Muscle layer of colon (tissue), 2 donors: ENCODE results near the gene LNPK.
"Not testable (repeated sequence)": the region's sequence is repeated elsewhere in the genome, so short reads cannot be mapped to it uniquely, and the experiment has no call there.

Experiments
- H3K27ac ChIP-seq: one replicate; pipeline ENCODE4 v1.7.0; 2013; ENCODE audit warnings: low read depth, mild to moderate bottlenecking, low read length, moderate library complexity
- H3K27me3 ChIP-seq, 2 donors: one replicate each; pipeline ENCODE4 v1.7.0; 2013; ENCODE audit warnings: low read length in 2 of 2, mild to moderate bottlenecking in 2 of 2; ENCODE audit not compliant: insufficient read depth in 2 of 2, control insufficient read depth in 1 of 2
- H3K36me3 ChIP-seq: one replicate; pipeline ENCODE4 v1.7.0; 2013; ENCODE audit warnings: mild to moderate bottlenecking, low read length; ENCODE audit not compliant: insufficient read depth
- H3K4me1 ChIP-seq: one replicate; pipeline ENCODE4 v1.7.0; 2013; ENCODE audit warnings: mild to moderate bottlenecking, low read length; ENCODE audit not compliant: insufficient read depth
- H3K4me3 ChIP-seq, 2 donors: one replicate each; pipeline ENCODE4 v1.7.0; 2013; ENCODE audit warnings: low read length in 2 of 2, low read depth in 1 of 2, mild to moderate bottlenecking in 1 of 2, moderate library complexity in 1 of 2
- H3K9ac ChIP-seq: one replicate; pipeline ENCODE4 v1.7.0; 2013; ENCODE audit warnings: low read length
- H3K9me3 ChIP-seq: one replicate; pipeline ENCODE4 v1.7.0; 2013; ENCODE audit warnings: mild to moderate bottlenecking, low read length
- donor health status: abdominal sarcoma.
- donor health status: Adenocarcinoma of cecum.

The LNPK gene

DNA sequence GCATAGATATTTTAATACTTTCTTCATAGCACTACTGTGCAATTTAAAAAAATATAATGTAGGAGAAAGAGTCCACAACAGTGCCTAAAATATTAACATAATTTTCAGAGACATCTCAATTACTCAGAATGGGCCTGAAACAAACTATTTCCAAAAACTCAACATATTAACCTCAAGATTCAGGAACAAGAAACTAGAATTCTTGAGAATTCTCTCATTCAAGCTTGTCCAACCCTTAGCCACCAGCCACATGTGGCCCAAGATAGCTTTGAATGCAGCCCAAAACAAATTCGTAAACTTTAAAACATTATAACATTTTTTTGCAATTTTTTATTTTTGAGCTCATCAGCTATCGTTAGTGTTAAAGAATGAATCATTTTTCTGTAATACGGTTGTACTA is 35.2 kb downstream of the LNPK start:
- no peaks in the 10 kb centered on the region for H3K36me3 ChIP-seq
- H3K9ac ChIP-seq, result no peak overlapping the region
- no peaks in the 10 kb centered on the region for H3K9me3 ChIP-seq
- H3K4me1 ChIP-seq, result no peaks in the 10 kb centered on the region
- no peak overlapping the region for H3K27ac ChIP-seq
- no peak overlapping the region for H3K4me3 ChIP-seq
- no peaks in the 10 kb centered on the region for H3K27me3 ChIP-seq

GRCh38 chr2:175965773-175966172 is 36.3 kb downstream of the LNPK start:
- no peaks in the 10 kb centered on the region for H3K27me3 ChIP-seq
- no peaks in the 10 kb centered on the region for H3K9me3 ChIP-seq
- H3K36me3 ChIP-seq, result no peaks in the 10 kb centered on the region
- no peak overlapping the region for H3K27ac ChIP-seq
- no peaks in the 10 kb centered on the region for H3K4me1 ChIP-seq
- H3K4me3 ChIP-seq, result no peak overlapping the region
- no peak overlapping the region for H3K9ac ChIP-seq

- Histone ChIP-seq H3K9me3 (no peaks in the 10 kb centered on the region), H3K36me3 (no peaks in the 10 kb centered on the region), H3K9ac (no peak overlapping the region), H3K27me3 (no peaks in the 10 kb centered on the region), H3K4me1 (no peaks in the 10 kb centered on the region), H3K27ac (no peak overlapping the region), H3K4me3 (no peak overlapping the region)
These were observed 37.9 kb downstream of the LNPK start for GRCh38 chr2:175964195-175964594.

DNA sequence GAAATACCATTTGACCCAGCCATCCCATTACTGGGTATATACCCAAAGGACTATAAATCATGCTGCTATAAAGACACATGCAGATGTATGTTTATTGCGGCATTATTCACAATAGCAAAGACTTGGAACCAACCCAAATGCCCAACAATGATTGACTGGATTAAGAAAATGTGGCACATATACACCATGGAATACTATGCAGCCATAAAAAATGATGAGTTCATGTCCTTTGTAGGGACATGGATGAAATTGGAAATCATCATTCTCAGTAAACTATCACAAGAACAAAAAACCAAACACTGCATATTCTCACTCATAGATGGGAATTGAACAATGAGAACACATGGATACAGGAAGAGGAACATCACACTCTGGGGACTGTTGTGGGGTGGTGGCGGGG is 38.9 kb downstream of the LNPK start:
- H3K27me3 ChIP-seq, H3K4me1 ChIP-seq, H3K27ac ChIP-seq, H3K9me3 ChIP-seq, H3K9ac ChIP-seq, H3K4me3 ChIP-seq, H3K36me3 ChIP-seq: not testable (repeated sequence)

DNA sequence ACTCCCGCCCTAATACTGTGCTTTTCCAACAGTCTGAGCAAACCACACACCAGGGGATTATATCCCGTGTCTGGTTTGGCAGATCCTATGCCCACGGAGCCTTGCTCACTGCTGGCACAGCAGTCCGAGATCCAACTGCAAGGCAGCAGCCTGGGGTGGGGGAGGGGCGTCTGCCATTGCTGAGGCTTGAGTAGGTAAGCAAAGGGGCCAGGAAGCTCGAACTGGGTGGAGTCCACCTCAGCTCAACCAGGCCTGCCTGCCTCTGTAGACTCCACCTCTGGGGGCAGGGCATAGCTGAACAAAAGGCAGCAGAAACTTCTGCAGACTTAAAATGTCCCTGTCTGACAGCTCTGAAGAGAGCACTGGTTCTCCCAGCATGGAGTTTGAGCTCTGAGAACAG is 44.2 kb downstream of the LNPK start:
- no peak overlapping the region for H3K4me3 ChIP-seq
- no peaks in the 10 kb centered on the region for H3K27me3 ChIP-seq
- H3K27ac ChIP-seq, result no peak overlapping the region
- no peak overlapping the region for H3K9ac ChIP-seq
- H3K4me1 ChIP-seq, result no peaks in the 10 kb centered on the region
- H3K36me3 ChIP-seq, result peaks cover 6% of the 10 kb centered on the region
- no peaks in the 10 kb centered on the region for H3K9me3 ChIP-seq

GRCh38 chr2:175955136-175955535 is 46.9 kb downstream of the LNPK start:
- no peak overlapping the region for H3K27ac ChIP-seq

DNA sequence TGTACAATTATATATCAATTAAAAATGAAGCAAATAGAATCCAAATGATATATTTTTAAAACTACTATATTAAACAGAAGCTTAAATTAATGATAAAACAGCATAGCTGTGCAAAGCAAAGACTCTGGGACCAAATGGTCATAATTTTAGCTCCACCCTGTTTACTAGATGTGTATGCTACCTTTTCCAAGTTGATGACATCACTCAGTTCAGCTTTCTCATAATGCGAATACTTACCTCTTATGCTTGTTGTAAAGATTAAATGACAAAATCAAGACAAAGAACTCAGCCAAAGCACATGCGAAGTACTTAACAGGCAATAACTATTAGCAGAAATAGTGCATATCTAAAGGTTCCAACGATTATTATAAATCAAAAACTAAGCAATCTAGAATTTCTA is 51.6 kb downstream of the LNPK start:
- no peak overlapping the region for H3K9ac ChIP-seq
- peaks cover 5% of the 10 kb centered on the region for H3K4me1 ChIP-seq
- no peaks in the 10 kb centered on the region for H3K36me3 ChIP-seq
- no peak overlapping the region for H3K4me3 ChIP-seq
- H3K27ac ChIP-seq, result no peak overlapping the region
- no peaks in the 10 kb centered on the region for H3K9me3 ChIP-seq
- no peaks in the 10 kb centered on the region for H3K27me3 ChIP-seq

More at GRCh38 chr2:175955136-175955535, 46.9 kb downstream of the LNPK start:
- H3K27me3 ChIP-seq, result no peaks in the 10 kb centered on the region
- H3K4me3 ChIP-seq, result no peak overlapping the region
- H3K4me1 ChIP-seq, result no peaks in the 10 kb centered on the region
- no peaks in the 10 kb centered on the region for H3K9me3 ChIP-seq
- peaks cover 6% of the 10 kb centered on the region for H3K36me3 ChIP-seq
- no peak overlapping the region for H3K9ac ChIP-seq

DNA sequence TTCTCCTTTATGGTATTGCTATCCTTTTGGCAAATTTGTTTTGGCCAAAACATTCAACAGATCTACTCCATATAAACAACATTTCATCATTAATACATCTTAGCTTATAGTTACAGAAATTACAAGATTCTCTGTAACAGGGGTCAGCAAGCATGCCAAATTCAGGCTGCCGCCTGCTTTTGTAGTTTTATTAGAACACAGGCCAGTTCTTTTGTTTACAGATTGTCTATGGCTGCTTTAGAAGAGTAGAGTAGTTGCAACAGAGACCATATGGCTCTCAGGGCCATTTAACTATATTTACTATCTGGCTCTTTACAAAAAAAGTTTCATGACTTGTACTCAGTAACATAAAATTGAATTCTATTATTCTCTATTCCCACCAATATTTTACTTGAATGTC is 53.9 kb downstream of the LNPK start:
- H3K27me3 ChIP-seq, result no peaks in the 10 kb centered on the region
- H3K4me1 ChIP-seq, result peaks cover 5% of the 10 kb centered on the region
- no peak overlapping the region for H3K4me3 ChIP-seq
- H3K36me3 ChIP-seq, result peaks cover 6% of the 10 kb centered on the region
- no peak overlapping the region for H3K27ac ChIP-seq
- H3K9ac ChIP-seq, result no peak overlapping the region
- no peaks in the 10 kb centered on the region for H3K9me3 ChIP-seq

GRCh38 chr2:175947073-175947472 is 55.0 kb downstream of the LNPK start:
- Histone ChIP-seq H3K36me3 (peaks cover 6% of the 10 kb centered on the region), H3K9ac (no peak overlapping the region), H3K4me1 (peaks cover 5% of the 10 kb centered on the region), H3K4me3 (no peak overlapping the region), H3K9me3 (no peaks in the 10 kb centered on the region), H3K27ac (no peak overlapping the region), H3K27me3 (no peaks in the 10 kb centered on the region)

DNA sequence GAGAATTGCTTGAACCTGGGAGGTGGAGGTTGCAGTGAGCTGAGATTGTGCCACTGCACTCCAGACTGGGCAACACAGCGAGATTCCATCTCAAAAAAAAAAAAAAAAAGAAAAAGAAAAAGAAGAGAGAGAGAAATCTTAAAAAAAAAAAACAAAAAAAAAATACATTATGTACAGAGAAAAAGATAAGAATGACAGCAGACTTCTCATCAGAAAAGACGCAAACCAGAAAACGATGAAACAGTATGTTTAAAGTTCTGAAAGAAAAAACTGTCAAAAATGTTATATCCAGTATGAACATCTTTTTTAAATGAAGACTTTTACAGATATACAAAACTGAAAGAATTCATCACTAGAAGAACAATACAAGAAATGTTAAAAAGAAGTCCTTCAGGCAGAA is 60.4 kb downstream of the LNPK start:
- H3K27me3 ChIP-seq, result no peaks in the 10 kb centered on the region
- no peaks in the 10 kb centered on the region for H3K4me1 ChIP-seq
- no peaks in the 10 kb centered on the region for H3K9me3 ChIP-seq
- no peak overlapping the region for H3K4me3 ChIP-seq
- H3K36me3 ChIP-seq, result peaks cover 6% of the 10 kb centered on the region
- H3K9ac ChIP-seq, result no peak overlapping the region
- no peak overlapping the region for H3K27ac ChIP-seq

DNA sequence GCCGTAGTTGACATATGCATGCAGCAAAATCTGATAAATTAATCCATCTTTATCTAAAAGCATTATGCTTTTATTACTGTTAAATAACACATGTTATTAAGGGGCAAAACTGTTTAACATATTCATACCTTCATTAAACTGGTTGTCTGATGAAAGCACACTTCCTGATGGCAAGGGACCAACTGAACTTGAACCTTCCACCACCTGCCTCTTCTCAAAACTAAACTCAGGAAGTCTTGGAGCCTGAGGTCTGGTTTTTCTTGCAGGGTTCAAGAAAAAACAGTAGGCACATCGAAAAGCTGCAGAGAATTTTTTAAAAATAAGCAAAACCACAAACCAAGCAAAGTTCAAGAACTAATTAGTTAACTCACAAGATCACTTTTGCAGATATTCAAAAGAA is 64.9 kb downstream of the LNPK start:
- Histone ChIP-seq H3K36me3 (peaks cover 14% of the 10 kb centered on the region), H3K9me3 (no peaks in the 10 kb centered on the region)

DNA sequence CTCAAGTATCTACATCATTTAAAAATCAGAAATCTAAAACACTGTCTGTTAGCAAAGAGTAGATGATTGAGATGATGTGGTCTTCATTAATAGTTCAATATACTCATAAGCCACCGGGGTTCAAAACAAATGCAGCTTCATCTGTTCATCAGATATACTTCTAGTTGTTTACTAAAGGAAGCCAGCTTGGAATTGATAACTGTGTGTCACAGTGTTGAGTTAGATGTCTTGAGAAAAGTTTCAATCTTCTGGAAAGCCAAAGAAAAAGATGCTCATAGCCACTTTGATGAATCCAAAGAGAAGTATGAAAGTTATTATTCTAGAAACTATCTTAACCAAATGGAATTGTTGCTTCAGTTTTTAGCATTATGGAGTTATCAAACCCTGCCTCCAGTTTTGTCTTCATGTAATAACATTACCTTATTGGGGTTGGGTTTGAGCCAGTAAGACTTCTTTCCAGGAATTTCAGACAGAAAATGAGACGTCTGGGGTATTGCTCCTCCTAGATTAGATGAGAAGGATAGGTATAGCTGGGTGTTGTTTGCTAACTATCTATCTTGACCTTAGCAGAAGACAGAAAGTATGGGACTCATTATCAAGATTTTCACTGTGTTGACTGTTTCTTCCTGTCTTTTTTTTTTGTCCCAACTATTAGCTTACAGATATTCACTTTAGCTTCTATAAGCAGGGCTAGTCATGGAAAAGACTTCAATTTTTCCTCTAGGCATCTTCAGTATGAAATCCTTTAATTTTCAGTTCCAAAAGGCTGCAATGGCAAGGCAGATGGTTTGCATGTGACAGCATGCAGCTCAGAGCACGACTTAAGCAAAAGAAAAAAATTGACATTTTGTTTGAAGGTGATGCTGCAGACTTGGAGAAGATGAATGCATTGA is 66.5 kb downstream of the LNPK start:
- Histone ChIP-seq H3K36me3 (peaks cover 14% of the 10 kb centered on the region), H3K4me1 (no peaks in the 10 kb centered on the region), H3K9ac (no peak overlapping the region), H3K4me3 (no peak overlapping the region), H3K27ac (no peak overlapping the region), H3K27me3 (no peaks in the 10 kb centered on the region), H3K9me3 (no peaks in the 10 kb centered on the region)

More for the DNA sequence above, 64.9 kb downstream of the LNPK start:
- H3K4me3 ChIP-seq, result no peak overlapping the region
- H3K27me3 ChIP-seq, result no peaks in the 10 kb centered on the region
- no peak overlapping the region for H3K9ac ChIP-seq
- H3K4me1 ChIP-seq, result no peaks in the 10 kb centered on the region
- H3K27ac ChIP-seq, result no peak overlapping the region
